Peyer's patch (tissue), 4 donors: ENCODE results near the gene RNF225.

Experiments used
- CTCF ChIP-seq, 6 experiments: fragments of 450-650 bp in 4 of 6; fragments of 200-600 bp in 2 of 6; sonication (generic) in 1 of 6; IDR thresholded peaks; one replicate each; pipeline ENCODE4 v1.5.1; 2017 to 2019; ENCODE audit warnings: antibody characterized with exemption in 6 of 6, mild to moderate bottlenecking in 3 of 6, moderate library complexity in 1 of 6
- POLR2A ChIP-seq, 2 donors: fragments of 450-650 bp; IDR thresholded peaks; one replicate each; pipeline ENCODE4 v1.5.1; 2017; ENCODE audit warnings: antibody characterized with exemption in 2 of 2, mild to moderate bottlenecking in 2 of 2, moderate library complexity in 2 of 2

GRCh38 chr19:58349590-58349989 lies 45.9 kb upstream of the RNF225 start:
- no peak for TF ChIP-seq POLR2A (IDR thresholded peaks at IDR 0.05)
- no peak for TF ChIP-seq CTCF (IDR thresholded peaks at IDR 0.05)
